Hepatocyte (in vitro differentiated cells): ENCODE data around the gene TDP2. TPM values are rescaled to one million over a fixed set of nuclear protein-coding genes. Genes with fewer than 3 reads are reported as not detected.
A peak's percentile ranks its signal among the peaks of the same experiment; 100 is the strongest.

ENCODE experiments used
- DNase-seq: peaks from one replicate; pipeline ENCODE4 v3.0.0-alpha.2; 2016; ENCODE audit warnings: low spot score
- H2AFZ ChIP-seq: fragments of 200-600 bp; sonication (generic); 2 replicates; pipeline ENCODE4 v1.6.0; 2016; ENCODE audit warnings: antibody characterized with exemption, mild to moderate bottlenecking
- H3K27ac ChIP-seq: fragments of 200-600 bp; sonication (generic); 2 replicates; pipeline ENCODE4 v1.5.1; 2016; ENCODE audit warnings: mild to moderate bottlenecking
- H3K27me3 ChIP-seq: fragments of 200-600 bp; sonication (generic); 2 replicates; pipeline ENCODE4 v1.6.1; 2016
- H3K36me3 ChIP-seq: fragments of 200-600 bp; sonication (generic); replicated peaks from 2 replicates; pipeline ENCODE4 v1.5.1; 2016; ENCODE audit warnings: low read depth; ENCODE audit not compliant: insufficient read depth
- H3K4me1 ChIP-seq: fragments of 200-600 bp; sonication (generic); 2 replicates; pipeline ENCODE4 v1.5.1; 2016; ENCODE audit warnings: mild to moderate bottlenecking, moderate library complexity; ENCODE audit not compliant: insufficient read depth
- H3K4me2 ChIP-seq: fragments of 200-600 bp; sonication (generic); 2 replicates; pipeline ENCODE4 v1.6.0; 2016
- H3K4me3 ChIP-seq: fragments of 200-600 bp; sonication (generic); 2 replicates; pipeline ENCODE4 v1.5.1; 2016; ENCODE audit warnings: mild to moderate bottlenecking
- H3K79me2 ChIP-seq: fragments of 200-600 bp; sonication (generic); 2 replicates; pipeline ENCODE4 v1.6.0; 2017; ENCODE audit warnings: mild to moderate bottlenecking
- H3K9me2 ChIP-seq: fragments of 200-600 bp; sonication (generic); replicated peaks from 2 replicates; pipeline ENCODE4 v1.6.0; 2017; ENCODE audit warnings: mild to moderate bottlenecking; ENCODE audit not compliant: insufficient read depth
- H3K9me3 ChIP-seq: fragments of 200-600 bp; sonication (generic); 2 replicates; pipeline ENCODE4 v1.5.1; 2016; ENCODE audit warnings: low read depth, mild to moderate bottlenecking
- H4K20me1 ChIP-seq: fragments of 200-600 bp; sonication (generic); 2 replicates; pipeline ENCODE4 v1.6.0; 2016; ENCODE audit warnings: mild to moderate bottlenecking; ENCODE audit not compliant: insufficient read depth, poor library complexity, severe bottlenecking
- EZH2 ChIP-seq: fragments of 200-600 bp; sonication (generic); IDR thresholded peaks from 2 replicates; pipeline ENCODE4 v1.6.1; 2016; ENCODE audit warnings: antibody characterized with exemption, mild to moderate bottlenecking, borderline replicate concordance
- EZH2phosphoT487 ChIP-seq: fragments of 200-600 bp; sonication (generic); IDR thresholded peaks from one replicate; pipeline ENCODE4 v1.6.1; 2018; ENCODE audit warnings: antibody characterized with exemption, mild to moderate bottlenecking, low read depth, moderate library complexity; ENCODE audit not compliant: unreplicated experiment, severe bottlenecking
- WGBS: methylation state at CpG from one replicate; pipeline ENCODE4 v1.1.6; 2016; ENCODE audit warnings: low lambda C conversion rate; ENCODE audit errors: missing lambda C conversion rate; 5-methylcytosine and 5-hydroxymethylcytosine counted together
- polyA plus RNA-seq: library from polyadenylated mRNA; unstranded; fragments of >200 nt; fragmentation: Nextera tagmentation; extraction: Ambion mirVana; gene quantifications from 2 replicates; pipeline ENCODE4 v1.2.1, GENCODE V29; 2016
- total RNA-seq: library from RNA; depleted of rRNA; stranded (reverse); fragments of >200 nt; gene quantifications from 2 replicates; pipeline ENCODE4 v1.2.3, GENCODE V29; 2014
- TF ChIP-seq, protein P1 (sequence below): fragments of 200-600 bp; sonication (generic); IDR thresholded peaks from 2 replicates; pipeline ENCODE4 v1.5.1; 2016; ENCODE audit warnings: antibody characterized with exemption, mild to moderate bottlenecking; ENCODE audit not compliant: poor library complexity

Gene TDP2, protein sequence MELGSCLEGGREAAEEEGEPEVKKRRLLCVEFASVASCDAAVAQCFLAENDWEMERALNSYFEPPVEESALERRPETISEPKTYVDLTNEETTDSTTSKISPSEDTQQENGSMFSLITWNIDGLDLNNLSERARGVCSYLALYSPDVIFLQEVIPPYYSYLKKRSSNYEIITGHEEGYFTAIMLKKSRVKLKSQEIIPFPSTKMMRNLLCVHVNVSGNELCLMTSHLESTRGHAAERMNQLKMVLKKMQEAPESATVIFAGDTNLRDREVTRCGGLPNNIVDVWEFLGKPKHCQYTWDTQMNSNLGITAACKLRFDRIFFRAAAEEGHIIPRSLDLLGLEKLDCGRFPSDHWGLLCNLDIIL
- 106 and 117 TPM in 2 replicates for total RNA-seq
- polyA plus RNA-seq = 58.3 and 75.5 TPM in 2 replicates

DNA sequence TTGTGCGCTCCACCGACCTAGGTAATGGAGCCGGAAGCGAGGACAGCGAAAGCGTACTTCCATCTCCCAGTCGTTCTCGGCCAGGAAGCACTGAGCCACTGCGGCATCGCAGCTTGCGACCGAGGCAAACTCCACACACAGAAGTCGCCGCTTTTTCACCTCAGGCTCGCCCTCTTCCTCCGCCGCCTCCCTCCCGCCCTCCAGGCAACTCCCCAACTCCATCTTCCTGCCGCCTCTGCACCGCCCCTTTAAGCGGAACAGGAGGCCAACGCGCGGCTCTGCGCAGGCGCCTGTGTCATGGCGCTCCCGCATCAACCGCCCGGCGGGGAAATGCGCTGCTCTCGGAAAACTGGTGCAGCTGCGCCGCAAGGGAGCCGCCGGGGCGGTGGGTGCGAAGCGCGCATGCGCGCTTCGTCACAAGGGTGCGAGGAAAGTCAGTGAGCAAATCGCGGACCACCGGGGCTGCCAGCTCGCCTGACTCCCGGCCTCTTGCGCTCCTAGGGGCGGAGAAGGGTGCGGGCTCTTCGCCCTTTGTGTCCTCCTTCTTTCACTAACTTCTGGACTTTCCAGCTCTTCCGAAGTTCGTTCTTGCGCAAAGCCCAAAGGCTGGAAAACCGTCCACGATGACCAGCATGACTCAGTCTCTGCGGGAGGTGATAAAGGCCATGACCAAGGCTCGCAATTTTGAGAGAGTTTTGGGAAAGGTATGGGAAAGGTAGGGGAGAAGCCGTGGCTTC, at the start of gene TDP2, which contains the start of gene ACOT13:
Gene TDP2 (minus strand): TSS at position 259 of the 737 bp plus-strand sequence. CDS start 37 bp downstream, at position 222.
Gene ACOT13 (plus strand): TSS at position 437 of the 737 bp plus-strand sequence. CDS start 187 bp downstream, at position 624.
- H2AFZ ChIP-seq = peak within 1 kb of the TSS; percentile 72
- no peaks in the 10 kb centered on the region for H3K27me3 ChIP-seq
- H3K9me3 ChIP-seq = no peaks in the 10 kb centered on the region
- no peaks in the 10 kb centered on the region for H3K36me3 ChIP-seq
- H3K4me2 ChIP-seq = peak within 1 kb of the TSS; percentile 82
- under 1% methylated on average over 62 of the region's 62 CpGs for WGBS
- peak within 1 kb of the TSS; percentile 93 for H3K27ac ChIP-seq
- DNase-seq = peak; percentile 99
- peaks cover 8% of the 10 kb centered on the region for H3K4me1 ChIP-seq
- TF ChIP-seq EZH2phosphoT487 (no peak), EZH2 (no peak)
- TF ChIP-seq, protein P1, sequence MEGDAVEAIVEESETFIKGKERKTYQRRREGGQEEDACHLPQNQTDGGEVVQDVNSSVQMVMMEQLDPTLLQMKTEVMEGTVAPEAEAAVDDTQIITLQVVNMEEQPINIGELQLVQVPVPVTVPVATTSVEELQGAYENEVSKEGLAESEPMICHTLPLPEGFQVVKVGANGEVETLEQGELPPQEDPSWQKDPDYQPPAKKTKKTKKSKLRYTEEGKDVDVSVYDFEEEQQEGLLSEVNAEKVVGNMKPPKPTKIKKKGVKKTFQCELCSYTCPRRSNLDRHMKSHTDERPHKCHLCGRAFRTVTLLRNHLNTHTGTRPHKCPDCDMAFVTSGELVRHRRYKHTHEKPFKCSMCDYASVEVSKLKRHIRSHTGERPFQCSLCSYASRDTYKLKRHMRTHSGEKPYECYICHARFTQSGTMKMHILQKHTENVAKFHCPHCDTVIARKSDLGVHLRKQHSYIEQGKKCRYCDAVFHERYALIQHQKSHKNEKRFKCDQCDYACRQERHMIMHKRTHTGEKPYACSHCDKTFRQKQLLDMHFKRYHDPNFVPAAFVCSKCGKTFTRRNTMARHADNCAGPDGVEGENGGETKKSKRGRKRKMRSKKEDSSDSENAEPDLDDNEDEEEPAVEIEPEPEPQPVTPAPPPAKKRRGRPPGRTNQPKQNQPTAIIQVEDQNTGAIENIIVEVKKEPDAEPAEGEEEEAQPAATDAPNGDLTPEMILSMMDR = peak; percentile 52
- H4K20me1 ChIP-seq = no peaks in the 10 kb centered on the region
- peak within 1 kb of the TSS; percentile 68 for H3K4me3 ChIP-seq
- H3K9me2 ChIP-seq = no peaks in the 10 kb centered on the region
- H3K79me2 ChIP-seq = peaks cover 46% of the 10 kb centered on the region

DNA sequence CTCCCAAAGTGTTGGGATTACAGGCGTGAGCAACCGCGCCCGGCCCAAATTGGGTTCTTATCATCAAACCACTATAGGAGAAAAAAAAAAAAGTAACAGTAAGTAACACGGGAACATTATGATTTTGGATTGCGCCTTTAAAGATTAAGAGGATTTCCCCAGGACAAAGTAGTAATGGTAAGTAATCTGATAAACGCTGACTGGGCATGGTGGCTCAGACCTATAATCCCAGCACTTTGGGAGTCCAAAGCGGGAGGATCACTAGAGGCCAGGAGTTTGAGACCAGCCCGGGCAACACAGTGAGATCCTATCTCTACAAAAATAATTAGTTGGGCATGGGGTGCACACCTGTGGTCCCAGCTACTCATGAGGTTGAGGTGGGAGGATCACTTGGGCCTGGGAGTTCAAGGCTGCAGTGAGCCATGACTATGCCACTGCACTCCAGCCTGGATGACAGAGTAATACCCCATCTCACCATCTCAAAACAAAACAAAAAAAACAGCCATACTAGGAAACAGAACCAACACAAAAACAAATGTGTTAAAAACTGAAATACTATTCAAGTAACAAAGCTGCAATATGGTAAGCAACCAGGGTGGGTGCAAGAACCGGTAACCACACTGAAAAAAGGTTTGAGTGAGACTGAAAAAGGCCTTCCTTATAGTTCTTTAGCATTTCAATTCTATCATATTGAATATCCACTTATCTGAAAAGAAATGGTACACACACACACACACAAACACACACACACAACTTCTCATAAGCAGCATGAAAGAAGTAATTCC, 44.0 kb upstream of the TDP2 start:
- DNase-seq = no peak
- no peak overlapping the region for H3K27ac ChIP-seq
- H3K27me3 ChIP-seq = no peaks in the 10 kb centered on the region
- peaks cover 69% of the 10 kb centered on the region for H4K20me1 ChIP-seq
- WGBS = 97% methylated on average over 10 of the region's 10 CpGs
- H3K4me2 ChIP-seq = no peak overlapping the region
- peaks cover 68% of the 10 kb centered on the region for H3K79me2 ChIP-seq
- H2AFZ ChIP-seq = no peak overlapping the region
- H3K9me2 ChIP-seq = no peaks in the 10 kb centered on the region
- TF ChIP-seq EZH2phosphoT487 (no peak), EZH2 (no peak)
- TF ChIP-seq, protein P1 = no peak
- H3K4me1 ChIP-seq = peaks cover 18% of the 10 kb centered on the region
- H3K9me3 ChIP-seq = no peaks in the 10 kb centered on the region
- H3K4me3 ChIP-seq = no peak overlapping the region
- H3K36me3 ChIP-seq = peaks cover 7% of the 10 kb centered on the region

DNA sequence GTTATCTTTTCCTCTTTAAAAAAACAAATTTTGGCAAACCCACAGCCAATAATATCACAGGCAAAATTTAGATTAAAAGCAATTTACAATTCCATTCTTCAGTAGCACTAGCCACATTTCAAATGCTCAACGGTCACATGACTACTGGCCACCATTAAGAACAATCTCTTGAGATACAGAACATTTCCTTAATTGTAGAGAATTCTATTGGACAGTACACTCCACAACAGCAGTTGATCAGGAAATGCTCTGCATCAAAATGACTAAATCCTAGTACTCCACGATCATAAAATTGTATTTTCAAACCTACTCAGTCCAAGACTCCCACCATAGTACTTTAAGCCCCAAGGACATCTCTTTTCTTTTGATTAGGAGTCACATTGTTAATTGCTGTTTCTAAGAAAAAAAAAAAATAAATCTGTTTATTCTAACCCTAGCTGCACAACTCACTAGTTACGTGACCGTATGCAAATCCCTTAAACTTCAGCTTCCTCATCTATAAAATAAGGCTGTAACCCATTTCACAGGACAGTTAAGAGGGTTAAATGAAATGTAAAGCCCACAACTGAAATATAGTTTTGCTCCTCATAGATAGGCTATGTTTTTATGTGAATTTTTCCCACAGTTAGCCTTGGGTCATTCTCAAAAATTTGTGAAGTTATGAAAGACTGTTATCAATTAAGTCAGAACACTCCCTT, 42.5 kb upstream of the TDP2 start:
- H3K4me1 ChIP-seq = peaks cover 14% of the 10 kb centered on the region
- TF ChIP-seq EZH2 (no peak), EZH2phosphoT487 (no peak)
- TF ChIP-seq, protein P1 = no peak
- no peak overlapping the region for H3K4me3 ChIP-seq
- peaks cover 7% of the 10 kb centered on the region for H3K36me3 ChIP-seq
- no peak overlapping the region for H2AFZ ChIP-seq
- no peak for DNase-seq
- no peaks in the 10 kb centered on the region for H3K9me2 ChIP-seq
- H3K9me3 ChIP-seq = no peaks in the 10 kb centered on the region
- H4K20me1 ChIP-seq = peaks cover 54% of the 10 kb centered on the region
- no peaks in the 10 kb centered on the region for H3K27me3 ChIP-seq
- H3K4me2 ChIP-seq = no peak overlapping the region
- H3K79me2 ChIP-seq = peaks cover 52% of the 10 kb centered on the region
- WGBS = 93% methylated on average over 4 of the region's 4 CpGs
- H3K27ac ChIP-seq = no peak overlapping the region
